ENCODE data around the gene SDK1.

Gene SDK1

DNA sequence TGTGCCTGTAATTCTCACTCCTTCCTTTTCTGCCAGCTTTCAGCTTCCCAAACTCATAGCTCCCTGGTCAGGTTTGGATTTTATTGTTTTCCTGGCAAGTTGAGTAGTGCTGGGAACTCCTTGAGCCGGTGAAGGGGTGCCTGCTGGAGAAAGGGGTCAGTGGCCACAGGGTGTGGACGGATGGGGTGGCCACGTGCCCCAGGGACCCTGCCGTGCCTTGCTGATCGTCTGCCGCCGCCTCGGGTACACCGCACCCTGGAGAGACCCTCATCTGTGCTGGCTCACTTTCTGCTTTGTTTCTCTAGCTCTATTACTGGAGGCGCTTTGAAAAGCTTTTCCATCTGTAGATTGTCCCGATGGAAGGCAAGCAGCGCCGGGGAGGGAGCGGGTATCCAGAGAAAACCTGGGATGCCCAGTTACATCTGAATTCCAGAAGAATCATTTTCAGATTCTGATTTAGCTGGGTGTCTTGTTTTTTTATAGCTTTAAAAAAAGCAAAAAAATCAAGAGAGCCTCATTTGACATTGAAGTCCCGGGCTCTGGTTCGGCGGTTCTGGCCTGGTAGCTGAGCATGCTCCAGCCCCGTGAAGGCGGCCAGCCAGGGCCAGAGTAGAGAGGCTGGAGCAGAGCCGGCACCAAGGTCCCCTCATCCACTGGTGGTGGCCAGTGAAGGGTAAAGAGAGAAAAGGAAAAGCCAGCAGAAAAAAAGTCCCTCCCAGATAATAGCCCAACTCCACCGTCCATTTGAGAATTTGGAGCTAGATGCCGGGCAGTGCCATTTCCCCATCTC is 870.1 kb downstream of the SDK1 start:
- no peak for DNase-seq

DNA sequence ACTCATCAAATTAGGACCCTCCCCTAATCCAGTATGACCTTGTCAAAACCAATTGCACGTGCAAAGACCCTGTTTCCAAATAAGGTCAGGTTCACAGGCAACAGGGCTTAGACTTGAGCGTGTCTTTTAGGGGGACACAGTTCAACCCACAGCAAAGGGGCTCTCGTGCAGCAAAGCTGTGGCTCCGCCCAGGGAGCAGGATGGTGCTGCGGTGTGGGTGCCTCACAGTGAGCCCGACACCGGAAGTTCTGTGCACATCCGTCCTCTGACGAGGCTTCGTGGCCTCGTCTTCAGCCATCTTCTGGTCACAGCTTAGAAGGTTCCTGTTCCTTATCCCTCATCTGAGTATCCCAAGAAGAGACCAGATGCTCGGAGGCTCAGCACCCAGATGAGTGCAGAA is 871.8 kb downstream of the SDK1 start:
- DNase-seq, result no peak

- no peak for DNase-seq
Measured at GRCh38 chr7:4173615-4174014, 872.6 kb downstream of the SDK1 start.

DNA sequence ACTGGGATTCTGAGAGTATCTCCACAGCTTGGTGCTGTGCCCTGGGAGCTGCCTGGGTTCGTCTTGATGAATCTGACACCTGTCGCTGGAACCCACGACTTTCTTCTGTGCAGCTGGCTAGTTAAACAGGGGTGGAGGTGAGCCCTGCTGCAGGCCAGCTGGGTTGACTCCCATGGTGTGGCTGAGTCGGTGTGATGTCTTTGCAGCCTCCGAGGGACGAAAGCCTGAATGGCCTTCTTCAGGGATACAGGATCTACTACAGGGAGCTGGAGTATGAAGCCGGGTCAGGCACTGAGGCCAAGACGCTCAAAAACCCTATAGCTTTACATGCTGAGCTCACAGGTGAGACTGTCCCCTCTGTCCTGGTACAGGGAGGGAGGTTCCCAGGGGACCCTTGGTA is 873.0 kb downstream of the SDK1 start:
- no peak for DNase-seq

- DNase-seq, result no peak
Measured at GRCh38 chr7:4174451-4174850, 873.4 kb downstream of the SDK1 start.

- no peak for DNase-seq
Measured at GRCh38 chr7:4174884-4175283, 873.8 kb downstream of the SDK1 start.

DNA sequence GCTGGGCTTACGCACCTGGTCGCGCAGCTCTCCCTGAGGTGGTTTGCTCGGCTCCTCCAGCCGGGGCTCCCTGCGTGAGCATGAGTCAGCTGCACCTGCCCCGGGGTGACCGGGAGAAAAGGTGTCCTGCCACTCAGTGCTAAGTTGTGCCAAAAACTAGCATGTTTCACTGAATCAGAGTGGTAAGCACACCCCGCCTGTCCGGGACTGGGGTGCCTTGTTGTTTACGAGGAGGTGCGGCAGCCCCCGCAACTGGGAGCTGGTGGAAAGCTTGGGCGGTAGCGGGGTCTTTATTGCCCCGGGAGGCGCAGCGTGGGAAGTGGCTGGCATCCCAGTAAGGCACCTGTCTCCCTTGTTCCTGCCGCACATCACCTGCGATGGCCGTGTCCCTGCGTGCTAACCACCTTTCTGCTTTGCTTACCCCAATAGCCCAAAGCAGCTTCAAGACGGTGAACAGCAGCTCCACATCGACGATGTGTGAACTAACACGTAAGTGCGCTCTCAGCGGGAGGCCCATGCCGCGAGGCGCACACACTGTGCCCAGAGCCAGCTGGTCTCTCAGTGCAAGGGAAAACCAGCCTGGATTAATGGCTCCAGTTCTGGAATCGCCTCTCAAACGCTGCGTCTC is 874.4 kb downstream of the SDK1 start:
- no peak for DNase-seq

- no peak for DNase-seq
Measured at GRCh38 chr7:4177001-4177400, 875.9 kb downstream of the SDK1 start.

DNA sequence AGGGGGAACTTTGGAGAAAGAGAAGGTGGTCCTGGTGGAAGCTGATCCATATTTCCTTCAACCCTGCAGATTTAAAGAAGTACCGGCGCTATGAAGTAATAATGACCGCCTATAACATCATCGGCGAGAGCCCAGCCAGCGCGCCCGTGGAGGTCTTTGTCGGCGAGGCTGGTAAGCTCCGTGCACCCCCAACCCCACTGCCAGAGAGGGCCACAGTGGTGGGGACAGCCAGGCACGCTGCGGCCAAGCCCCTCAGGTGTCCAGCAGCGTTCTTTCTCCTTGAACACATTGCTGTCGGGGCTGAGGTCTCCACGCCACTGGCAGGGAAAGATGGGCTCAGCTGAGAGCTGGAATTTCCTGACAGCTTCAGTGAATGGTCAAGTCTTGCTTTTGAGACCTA is 877.4 kb downstream of the SDK1 start:
- no peak for DNase-seq

DNA sequence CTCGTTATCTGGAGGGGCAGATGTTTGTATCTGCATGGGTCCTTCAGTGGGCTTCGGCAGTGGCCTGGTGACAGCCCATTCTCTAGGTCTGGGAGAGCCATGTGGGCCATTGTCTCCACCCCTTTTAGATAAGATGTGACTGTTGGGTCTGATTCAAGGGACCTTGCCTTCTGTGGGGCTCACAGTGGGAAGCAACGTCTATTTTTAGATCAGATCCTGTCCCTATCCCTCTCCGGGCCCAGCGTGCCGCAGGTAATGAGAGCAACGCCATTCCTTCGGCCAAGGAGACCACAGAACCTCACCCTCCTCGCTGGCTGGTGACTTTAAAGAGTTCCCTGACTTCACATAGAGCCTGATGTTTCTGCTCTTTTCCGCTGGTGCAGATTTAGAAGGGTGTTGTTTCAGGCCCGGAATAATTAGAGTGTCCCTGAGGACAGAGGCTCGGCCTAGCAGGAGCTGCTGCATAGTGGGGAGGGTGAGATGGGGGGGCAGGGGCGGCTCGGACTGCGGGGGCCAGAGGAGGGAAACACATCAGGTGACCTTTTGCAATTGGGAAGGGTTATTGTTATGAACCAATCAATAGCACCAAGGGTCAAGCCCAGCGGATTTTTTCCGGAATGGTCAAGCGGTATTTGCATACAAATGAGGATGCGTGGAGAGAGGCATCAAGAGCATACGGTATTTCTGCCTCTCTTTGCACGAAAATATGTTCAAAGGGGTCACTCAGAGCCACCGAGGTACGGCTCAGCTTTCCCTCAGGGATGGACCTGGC is 878.0 kb downstream of the SDK1 start:
- DNase-seq, result no peak

- no peak for DNase-seq
Measured at GRCh38 chr7:4179688-4180380, 878.8 kb downstream of the SDK1 start.

DNA sequence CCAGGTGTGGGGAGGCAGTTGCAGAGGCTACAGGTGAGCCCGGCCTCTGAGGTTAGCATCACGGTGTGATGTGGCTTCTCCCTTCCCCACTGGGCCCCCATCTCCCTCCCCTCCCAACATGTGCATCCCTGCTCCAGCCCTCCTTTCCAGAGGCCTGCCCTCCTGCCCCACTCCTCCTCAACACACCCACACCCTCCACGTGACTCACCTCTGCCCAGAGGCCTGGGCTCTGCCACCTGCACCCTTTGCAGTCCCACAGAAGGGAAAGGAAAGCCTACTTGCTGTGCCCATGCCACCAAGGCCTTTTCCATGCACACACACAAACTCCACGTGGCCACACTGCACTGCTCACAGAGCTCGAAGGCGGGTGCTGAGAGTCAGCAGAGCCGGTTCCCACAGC is 880.4 kb downstream of the SDK1 start:
- no peak for DNase-seq

DNA sequence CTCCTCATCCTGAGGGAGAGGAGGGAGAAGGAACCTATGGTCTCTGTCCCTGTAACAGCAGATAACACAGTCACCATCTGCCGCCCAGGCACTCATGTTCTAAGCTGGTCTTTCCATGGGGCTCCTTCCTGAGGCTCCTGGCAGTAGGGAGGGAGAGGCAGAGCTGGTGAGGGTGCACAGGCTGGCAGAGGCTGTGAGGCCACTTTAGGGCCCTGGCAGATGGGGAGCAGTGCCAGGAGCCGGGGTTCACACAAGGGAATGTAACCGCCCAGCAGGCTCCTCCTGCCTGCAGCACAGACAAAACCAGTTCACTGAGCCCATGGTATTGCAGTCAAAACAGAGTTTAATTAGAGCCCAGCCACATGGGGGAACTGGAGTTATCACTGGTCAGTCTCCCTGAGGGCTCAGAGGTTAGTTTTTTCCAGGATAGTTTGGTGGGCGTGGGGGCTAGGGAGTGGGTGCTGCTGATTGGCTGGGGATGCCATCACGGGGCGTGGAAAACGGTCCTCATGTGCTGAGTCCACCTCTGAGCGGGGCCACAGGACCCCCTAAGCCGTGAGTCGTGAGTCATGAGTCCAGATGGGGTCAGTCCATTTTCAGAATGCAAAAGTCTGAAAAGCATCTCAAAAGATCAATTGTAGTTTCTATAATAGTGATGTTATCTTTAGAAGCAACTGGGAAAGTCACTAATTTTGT is 881.7 kb downstream of the SDK1 start:
- DNase-seq, result no peak

DNA sequence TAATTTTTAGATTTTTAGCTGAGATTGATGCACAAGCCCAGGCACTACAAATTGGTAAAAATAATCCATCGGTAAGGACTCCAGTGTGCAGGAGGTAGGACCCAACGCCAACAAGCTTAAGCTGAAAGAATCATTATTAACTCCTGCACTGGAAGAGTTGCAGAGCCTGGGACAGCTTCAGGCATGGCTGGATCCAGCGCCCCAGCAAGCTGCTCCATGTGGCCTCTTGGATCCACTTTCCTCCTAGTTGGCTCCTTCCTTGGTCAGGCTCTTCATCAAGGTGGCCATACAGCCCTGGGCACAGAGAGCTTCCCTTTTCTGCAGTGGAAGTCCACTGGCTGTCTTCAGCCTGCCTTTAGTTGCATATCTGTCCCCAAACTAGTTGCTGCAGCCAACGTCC is 883.6 kb downstream of the SDK1 start:
- no peak for DNase-seq

GRCh38 chr7:4185136-4185535 is 884.1 kb downstream of the SDK1 start:
- no peak for DNase-seq

DNA sequence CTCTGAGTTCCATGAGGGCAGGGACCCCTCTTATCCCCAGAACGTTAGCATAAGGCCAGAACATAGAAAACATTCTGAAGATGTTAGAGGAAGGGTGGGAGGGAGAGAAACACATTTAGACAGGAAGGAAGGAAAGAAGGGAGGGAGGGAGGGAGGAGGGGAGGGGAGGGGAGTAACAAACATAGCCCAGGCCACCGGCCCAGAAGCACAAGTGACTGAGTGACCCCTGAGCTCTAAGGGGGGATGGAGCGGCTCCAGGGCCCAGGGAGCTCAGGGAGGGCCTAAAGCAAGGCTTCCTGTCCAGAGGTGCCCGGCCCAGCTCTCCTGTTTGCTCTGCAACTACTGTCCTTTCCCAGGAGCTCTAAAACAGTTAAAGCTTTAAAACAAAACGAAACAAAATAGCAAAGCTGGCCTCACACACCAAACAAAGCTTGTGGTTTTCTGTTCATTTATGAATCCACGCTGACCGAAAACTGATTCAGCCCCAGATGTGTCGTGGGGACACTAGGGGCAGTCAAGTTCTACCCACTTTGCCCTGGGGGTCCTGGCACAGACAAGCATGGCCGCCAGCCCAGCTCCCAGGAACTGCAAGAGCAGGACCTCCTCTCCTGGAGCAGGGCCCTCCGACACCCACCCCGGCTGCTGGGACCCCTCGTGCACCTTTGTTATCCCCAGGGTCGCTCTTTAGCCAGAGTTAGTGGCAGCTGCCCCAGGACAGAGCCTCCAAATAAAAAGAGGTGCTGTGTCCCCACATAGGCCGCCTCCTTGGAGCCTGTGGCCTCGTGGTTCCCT is 884.9 kb downstream of the SDK1 start:
- no peak for DNase-seq

GRCh38 chr7:4186513-4186780 is 885.4 kb downstream of the SDK1 start:
- DNase-seq, result no peak

GRCh38 chr7:4188651-4189050 is 887.6 kb downstream of the SDK1 start:
- no peak for DNase-seq

DNA sequence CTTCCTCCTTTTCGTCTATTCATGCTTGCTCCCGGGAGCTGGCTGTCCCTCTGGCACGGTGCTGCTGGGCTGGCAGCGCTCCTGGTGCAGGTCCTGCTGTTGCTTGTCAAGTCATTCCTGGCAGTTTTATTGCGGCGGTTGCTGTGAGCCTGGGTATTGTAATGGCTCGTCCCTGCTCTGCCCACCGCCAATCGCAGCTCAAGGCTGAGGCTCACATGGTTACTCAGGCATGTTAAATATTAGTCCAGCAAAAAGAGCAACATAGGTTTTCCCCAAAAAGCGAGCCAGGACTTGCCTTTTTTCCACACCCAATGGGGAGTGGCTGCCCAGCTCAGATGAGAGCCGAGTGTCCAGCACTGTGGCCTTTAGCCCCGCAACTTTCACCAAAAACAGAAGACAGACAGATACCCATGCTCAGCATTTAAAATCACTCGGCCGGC is 888.1 kb downstream of the SDK1 start:
- no peak for DNase-seq

GRCh38 chr7:4190010-4190981 is 889.2 kb downstream of the SDK1 start:
- DNase-seq, result no peak

- DNase-seq, result no peak
Measured at GRCh38 chr7:4191046-4191445, 890.0 kb downstream of the SDK1 start.
